A549 (cell line): ENCODE data around the gene PLET1.

Source experiments
- CBX2 ChIP-seq: fragments of 200-600 bp; sonication (generic); IDR thresholded peaks from 2 replicates; pipeline ENCODE4 v1.6.1; 2016; ENCODE audit warnings: low read depth, mild to moderate bottlenecking, borderline replicate concordance
- CBX8 ChIP-seq: fragments of 200-600 bp; sonication (generic); IDR thresholded peaks from 2 replicates; pipeline ENCODE4 v1.6.1; 2016
- CTCF ChIP-seq: fragments of >200 bp; sonication (Bioruptor Twin); formaldehyde crosslinking; IDR thresholded peaks from 3 replicates; pipeline ENCODE4 v1.5.1; 2016
- FOSB ChIP-seq: fragments of 250-450 bp; sonication (Bioruptor Pico); IDR thresholded peaks from 2 replicates; pipeline ENCODE4 v1.5.0; 2020; ENCODE audit warnings: mild to moderate bottlenecking, moderate library complexity
- GATA3 ChIP-seq: IDR thresholded peaks from 2 replicates; pipeline ENCODE4 v1.6.1; 2012; ENCODE audit warnings: borderline replicate concordance
- MAFK ChIP-seq: fragments of 450-650 bp; IDR thresholded peaks from 2 replicates; pipeline ENCODE4 v1.6.1; 2014; ENCODE audit not compliant: partially characterized antibody
- MYC ChIP-seq: IDR thresholded peaks from 2 replicates; pipeline ENCODE4 v1.6.1; 2012; ENCODE audit warnings: mild to moderate bottlenecking, inconsistent platforms, low read length, improper control_type of control experiment, borderline replicate concordance
- PBX3 ChIP-seq: IDR thresholded peaks from 2 replicates; pipeline ENCODE4 v1.6.1; 2012
- POLR2A ChIP-seq: IDR thresholded peaks from 2 replicates; pipeline ENCODE4 v1.6.1; 2012; ENCODE audit warnings: mild to moderate bottlenecking, low read length
- SMC3 ChIP-seq: fragments of >200 bp; sonication (Bioruptor Twin); formaldehyde crosslinking; IDR thresholded peaks from 3 replicates; pipeline ENCODE4 v1.6.1; 2018; ENCODE audit warnings: inconsistent platforms
- ZFP36 ChIP-seq: fragments of 450-650 bp; IDR thresholded peaks from 2 replicates; pipeline ENCODE4 v1.6.1; 2014; ENCODE audit warnings: borderline replicate concordance; ENCODE audit not compliant: partially characterized antibody
- TF ChIP-seq, protein P1 (sequence below): fragments of >200 bp; sonication (Bioruptor Twin); formaldehyde crosslinking; IDR thresholded peaks from 3 replicates; pipeline ENCODE4 v1.6.1; 2016
- TF ChIP-seq, protein P2 (sequence below): fragments of 450-650 bp; IDR thresholded peaks from 2 replicates; pipeline ENCODE4 v1.6.1; 2014; ENCODE audit warnings: antibody characterized with exemption
- TF ChIP-seq, protein P3 (sequence below): fragments of 150-350 bp; IDR thresholded peaks from 2 replicates; pipeline ENCODE4 v1.6.1; 2014; ENCODE audit warnings: low read depth, mild to moderate bottlenecking, low read length

DNA sequence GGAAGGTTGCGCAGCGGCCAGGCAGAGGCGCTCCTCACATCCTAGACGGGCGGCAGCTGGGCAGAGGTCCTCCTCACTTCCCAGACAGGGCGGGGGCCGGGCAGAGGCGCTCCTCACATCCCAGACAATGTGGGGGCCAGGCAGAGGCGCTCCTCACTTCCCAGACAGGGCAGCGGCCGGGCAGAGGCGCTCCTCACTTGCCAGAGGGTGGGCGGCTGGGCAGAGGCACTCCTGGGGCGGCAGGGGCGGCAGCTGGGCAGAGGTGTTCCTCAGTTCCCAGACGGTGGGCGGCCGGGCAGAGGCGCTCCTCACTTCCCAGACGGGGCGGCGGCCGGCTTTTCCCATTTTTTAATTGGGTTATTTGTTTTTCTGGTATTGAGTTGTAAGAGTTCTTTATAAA lies 54.6 kb downstream of the PLET1 start:
- no peak for TF ChIP-seq CTCF
- no peak for TF ChIP-seq CBX8
- no peak for TF ChIP-seq CBX2
- TF ChIP-seq POLR2A = no peak
- no peak for TF ChIP-seq FOSB (CRISPR knock-in tag)
- TF ChIP-seq SMC3 = no peak
- no peak for TF ChIP-seq MAFK
- no peak for TF ChIP-seq GATA3
- no peak for TF ChIP-seq MYC
- TF ChIP-seq, protein P1, sequence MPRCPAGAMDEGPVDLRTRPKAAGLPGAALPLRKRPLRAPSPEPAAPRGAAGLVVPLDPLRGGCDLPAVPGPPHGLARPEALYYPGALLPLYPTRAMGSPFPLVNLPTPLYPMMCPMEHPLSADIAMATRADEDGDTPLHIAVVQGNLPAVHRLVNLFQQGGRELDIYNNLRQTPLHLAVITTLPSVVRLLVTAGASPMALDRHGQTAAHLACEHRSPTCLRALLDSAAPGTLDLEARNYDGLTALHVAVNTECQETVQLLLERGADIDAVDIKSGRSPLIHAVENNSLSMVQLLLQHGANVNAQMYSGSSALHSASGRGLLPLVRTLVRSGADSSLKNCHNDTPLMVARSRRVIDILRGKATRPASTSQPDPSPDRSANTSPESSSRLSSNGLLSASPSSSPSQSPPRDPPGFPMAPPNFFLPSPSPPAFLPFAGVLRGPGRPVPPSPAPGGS = no peak
- no peak for TF ChIP-seq PBX3
- TF ChIP-seq, protein P2, sequence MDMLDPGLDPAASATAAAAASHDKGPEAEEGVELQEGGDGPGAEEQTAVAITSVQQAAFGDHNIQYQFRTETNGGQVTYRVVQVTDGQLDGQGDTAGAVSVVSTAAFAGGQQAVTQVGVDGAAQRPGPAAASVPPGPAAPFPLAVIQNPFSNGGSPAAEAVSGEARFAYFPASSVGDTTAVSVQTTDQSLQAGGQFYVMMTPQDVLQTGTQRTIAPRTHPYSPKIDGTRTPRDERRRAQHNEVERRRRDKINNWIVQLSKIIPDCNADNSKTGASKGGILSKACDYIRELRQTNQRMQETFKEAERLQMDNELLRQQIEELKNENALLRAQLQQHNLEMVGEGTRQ = no peak
- TF ChIP-seq, protein P3, sequence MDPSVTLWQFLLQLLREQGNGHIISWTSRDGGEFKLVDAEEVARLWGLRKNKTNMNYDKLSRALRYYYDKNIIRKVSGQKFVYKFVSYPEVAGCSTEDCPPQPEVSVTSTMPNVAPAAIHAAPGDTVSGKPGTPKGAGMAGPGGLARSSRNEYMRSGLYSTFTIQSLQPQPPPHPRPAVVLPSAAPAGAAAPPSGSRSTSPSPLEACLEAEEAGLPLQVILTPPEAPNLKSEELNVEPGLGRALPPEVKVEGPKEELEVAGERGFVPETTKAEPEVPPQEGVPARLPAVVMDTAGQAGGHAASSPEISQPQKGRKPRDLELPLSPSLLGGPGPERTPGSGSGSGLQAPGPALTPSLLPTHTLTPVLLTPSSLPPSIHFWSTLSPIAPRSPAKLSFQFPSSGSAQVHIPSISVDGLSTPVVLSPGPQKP = no peak
- TF ChIP-seq ZFP36 = no peak
